NAMALWA (cell line): ENCODE data around the gene TMTC2.

ENCODE experiments used
- DNase-seq: peaks from one replicate; pipeline ENCODE4 v3.0.0-alpha.2; 2015; ENCODE audit warnings: low spot score

Gene TMTC2

DNA sequence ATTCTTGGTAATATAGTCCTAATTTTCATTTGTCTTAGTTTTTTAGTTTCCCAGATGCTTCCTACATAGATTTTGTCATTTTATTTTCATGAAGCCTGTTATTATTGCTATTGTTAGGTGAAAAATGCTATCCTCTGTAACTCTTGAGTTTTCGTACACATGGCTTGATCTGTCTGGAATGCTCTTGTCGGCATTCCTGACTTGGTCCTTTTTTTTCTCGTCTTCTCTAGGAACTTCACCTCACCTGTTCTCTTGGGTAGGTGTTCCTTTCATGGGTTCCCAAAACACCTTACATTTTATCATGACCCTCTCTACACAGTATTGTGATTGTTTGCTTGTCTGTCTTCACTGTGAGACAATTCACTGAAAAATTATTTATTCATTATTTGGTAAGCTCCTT lies 267.4 kb downstream of the TMTC2 start:
- DNase-seq: no peak

DNA sequence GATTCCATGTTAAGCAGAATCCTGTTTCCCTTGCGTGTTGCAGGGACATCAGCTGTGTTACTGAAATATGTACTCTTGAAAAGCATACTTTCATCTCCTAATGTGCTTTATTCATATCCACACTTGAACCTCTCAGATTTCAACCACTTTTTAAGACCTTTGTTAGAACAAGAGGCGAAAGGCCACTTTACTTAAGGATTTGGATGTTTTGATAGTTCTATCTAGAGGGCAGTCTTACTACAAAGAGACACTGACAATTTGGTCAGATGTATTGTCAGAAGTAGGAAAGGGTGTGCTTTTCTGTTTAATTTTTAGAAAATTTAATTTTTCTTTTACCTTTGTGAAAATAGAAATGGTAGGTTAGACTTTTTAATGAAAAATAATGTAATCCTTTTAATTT lies 267.9 kb downstream of the TMTC2 start:
- no peak for DNase-seq

DNA sequence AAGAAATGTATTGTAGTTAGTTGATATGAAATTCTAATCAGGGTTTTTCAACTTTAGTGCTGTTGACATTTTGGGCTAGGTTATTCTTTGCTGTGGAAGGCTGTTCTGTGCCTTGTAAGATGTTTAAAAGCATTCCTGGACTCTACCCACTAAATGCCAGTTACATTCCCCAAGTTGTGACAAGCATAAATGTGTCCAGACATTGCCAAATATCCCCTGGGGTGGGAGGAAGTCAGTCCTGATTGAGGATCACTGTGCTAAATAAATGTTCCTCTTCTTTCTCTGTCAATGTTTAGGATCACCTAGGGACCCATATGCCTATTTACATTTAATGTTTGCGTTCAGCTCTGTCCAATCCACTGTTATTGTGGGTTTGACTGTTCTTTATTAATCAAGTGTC lies 268.3 kb downstream of the TMTC2 start:
- DNase-seq: no peak

DNA sequence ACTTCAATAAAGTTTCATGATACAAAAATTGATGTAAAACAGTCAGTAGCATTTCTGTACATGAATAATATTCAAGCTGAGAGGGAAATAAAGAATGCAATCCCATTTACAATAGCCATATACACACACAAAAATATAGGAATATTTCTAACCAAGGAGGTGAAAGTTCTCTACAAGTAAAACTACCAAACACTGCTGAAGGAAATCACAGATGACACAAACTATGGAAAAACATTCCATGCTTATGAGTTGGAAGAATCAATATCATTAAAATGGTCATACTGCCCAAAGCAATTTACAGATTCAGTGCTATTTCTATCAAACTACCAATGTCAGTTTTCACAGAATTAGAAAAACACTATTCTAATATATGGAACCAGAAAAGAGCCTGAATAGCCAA lies 272.3 kb downstream of the TMTC2 start:
- DNase-seq: no peak

DNA sequence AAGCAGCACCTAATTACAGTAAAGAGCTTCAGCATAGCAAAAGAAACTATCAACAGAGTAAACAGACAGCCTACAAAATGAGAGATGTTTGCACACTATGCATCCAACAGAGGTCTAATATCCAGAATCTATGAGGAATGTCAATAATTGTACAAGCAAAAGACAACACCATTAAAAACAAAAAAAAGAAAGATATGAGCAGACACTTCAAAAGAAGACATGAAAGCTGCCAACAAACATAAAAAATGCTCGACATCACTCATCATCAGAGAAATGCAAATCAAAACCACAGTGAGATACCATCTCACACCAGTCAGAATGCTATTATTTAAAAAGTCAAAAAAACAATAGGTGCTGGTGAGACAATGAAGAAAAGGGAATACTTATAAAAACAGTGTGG lies 273.1 kb downstream of the TMTC2 start:
- no peak for DNase-seq

DNA sequence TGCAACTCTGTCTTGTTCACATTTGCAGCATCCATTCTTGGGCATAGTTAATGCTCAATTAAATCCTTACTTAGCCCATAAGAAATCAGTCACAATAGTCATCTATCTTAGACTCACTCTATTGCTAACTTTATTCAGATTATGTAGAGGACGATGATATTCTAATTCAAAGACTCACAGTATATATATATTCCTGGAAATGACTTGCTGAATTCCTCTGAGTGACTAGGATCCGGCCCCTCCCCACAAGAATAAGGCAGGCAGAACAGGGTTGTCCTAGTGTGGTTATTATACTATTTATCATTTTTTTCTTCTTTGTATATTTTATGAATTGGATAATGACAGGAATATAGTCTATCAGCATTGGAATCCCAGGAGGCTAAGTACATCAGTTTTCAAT lies 275.1 kb downstream of the TMTC2 start:
- DNase-seq: no peak

DNA sequence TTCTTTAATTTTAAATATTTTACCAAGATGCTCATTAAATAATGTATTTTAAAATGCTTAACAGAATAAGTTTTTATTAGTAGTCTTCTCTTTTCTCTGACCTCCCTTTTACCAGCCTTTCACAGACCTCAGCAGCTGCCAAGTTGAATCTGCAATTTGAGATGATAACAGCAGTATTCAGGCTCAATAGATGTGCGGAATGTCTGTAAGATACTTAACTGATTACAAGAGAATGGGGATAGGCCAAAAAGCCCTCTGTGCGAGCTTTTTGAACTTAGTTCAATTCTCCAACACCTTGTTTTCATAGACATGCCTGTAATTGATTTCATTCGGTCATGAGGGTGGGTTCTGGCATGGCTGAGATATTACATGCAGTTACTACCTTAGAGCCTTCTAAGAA lies 277.2 kb downstream of the TMTC2 start:
- DNase-seq: no peak

DNA sequence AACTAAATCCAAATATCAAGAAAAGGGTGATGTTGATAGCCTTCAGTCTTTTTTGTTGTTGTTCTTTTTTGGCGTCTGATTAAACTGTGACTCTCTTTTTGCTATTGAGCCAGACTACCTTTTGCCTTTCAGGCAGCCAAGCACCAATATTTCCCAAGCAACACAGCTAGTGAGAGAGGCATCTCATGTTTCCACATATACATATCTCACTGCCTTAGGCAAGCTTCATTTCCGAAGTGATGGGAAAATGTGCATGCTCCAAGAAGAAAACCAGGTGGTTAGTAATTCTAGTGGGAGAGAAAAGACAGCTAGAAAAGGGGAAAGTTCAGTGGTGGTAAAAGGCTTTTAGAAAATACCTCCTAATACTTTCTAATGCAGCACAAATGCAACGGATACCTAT lies 277.7 kb downstream of the TMTC2 start:
- no peak for DNase-seq

DNA sequence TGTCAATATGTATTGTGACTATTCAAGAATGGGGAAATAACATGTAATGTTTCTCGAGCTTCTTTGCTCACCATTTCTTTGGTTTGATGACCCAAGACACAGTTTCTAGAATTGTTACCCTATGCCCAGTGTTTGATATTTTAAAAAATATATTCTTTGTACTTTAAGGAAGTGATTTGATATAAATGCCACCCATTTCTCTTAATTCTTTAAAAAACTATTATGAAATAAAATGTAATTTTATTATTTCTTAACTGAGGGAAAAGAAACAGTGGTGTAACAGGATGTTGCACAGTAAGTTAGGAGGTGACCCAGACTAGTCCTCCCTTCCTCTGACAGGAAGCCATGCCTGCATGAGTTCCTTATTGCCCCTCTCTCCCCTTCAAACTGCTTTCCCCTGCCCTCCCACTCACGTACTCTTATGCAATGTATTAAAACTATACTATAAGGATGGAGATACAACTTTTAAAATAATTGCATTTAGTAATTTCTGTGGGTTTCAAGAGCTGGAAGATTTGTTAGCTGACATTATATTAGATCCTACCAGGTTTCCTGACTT lies 279.4 kb downstream of the TMTC2 start:
- DNase-seq: no peak

DNA sequence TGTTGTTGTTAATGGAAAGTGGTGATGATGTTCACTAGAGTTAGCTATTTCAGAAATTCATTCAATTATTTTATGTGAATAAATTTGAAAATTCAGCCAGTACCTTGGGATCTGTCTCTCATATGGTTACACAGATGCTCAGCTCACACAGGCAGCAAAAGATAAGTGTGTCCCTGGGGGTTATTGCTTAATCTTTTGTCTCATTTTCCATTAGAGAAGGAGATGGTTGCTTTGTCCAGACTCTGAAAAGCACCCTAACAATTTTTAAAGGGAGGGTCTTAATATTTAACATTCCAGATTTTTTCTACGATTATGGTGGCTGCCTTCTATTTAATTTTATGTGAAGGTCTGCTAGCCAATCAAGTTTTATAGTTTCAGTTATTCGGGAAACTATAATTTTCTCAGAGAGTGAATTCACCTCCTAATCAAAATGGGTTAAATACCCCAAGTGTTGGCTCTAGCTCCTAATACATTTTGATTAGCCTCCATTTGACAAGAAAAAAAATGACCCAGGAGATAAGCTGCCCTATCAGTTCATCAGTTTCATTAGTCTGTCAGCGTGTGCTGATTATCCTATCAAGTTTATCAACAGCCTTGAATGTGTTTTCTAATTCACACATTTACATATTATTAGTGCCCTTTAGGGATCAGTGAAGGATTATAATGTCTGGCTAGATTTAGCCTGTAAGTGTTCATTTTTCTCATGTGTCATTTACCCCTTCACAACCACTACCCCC lies 282.1 kb downstream of the TMTC2 start:
- DNase-seq: no peak

DNA sequence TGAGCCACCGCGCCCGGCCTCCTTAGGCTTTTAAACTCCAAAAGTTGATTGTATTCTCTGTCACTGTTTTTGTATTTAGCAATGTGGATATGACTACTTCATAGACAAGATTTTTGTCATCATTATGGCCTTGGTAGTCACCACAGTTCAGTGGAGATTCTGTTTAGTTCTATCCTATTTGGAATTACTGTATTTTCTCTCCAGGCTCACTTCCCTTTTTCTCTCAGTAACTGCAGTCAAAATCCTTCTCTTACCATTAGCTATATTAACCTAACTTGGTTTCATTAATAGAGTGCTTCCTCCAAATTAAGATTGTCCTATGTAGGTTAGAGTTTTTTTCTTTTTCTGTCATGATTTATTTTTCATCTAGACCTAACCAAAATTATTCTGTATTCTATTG lies 283.9 kb downstream of the TMTC2 start:
- no peak for DNase-seq

DNA sequence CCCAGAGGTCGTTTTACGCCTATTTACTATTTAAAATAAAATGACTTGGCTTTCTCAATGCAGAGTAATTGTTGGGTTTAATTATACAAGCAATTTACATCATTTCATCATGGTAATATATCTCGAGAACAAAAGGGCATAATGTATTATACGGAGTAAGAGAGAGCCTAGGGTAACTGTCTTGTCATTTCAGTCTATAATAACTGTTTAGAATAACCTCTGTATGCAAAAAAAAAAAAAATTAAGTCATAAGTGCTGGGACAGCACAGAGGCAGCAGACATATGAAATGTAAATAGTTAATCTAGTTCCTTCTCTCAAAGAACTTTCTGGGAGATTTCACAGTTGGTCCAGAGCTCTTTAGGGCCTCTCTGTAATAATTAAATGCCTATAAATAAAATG lies 284.9 kb downstream of the TMTC2 start:
- DNase-seq: no peak

DNA sequence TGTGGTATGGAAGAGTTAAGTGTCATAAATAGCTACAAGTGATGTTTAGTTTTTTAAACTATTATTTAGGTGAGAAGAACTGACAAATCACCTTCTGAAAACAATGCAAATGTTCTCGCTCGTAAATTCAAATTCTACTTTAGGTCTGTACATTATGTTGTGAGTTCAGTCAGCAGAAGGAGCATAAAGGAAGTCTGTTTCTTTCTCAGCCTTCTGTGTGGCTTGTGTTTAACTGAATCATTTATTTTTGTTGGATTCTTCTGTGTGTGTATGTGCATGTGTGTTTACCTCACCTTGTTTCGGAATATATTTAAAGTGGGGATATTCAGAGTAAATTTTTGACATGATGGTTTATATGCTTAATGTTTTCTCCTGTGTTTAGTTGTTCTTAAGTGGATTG lies 285.9 kb downstream of the TMTC2 start:
- DNase-seq: no peak

DNA sequence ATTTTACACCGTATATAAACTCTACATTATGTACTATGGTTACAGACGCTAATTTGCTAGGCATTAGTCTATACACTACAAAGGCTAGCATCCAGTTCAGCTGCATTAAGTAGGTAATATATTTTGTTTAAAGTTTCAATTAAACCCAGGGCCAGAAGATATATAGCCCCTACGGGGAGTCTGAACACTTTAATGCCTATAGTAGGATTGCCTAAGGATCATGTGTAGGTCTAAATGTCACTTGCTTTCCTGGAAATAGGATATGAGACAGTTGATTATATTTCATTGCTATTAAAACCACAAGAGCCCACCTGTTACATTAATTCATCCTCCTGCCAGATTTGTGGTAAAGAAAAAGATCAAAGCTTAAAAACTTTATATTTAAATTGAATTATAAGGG lies 286.9 kb downstream of the TMTC2 start:
- no peak for DNase-seq

DNA sequence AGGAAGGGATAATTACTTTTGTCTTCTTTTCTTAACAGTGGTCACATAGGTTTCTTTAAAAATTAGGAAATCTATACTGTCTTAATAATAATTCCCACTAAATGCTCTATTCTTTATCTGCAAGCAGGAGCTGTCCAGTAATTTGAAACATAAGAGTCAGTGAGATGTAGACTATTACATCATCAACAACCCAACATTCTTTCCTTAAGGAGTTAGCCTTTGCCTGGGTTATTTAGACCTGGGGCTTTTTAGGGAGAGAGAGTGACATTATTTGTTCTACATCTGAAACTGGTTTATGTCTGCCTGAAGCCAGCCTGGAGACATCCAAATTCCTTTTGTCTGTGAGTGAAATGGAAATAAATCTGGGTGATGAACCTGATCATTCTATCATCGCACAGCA lies 294.4 kb downstream of the TMTC2 start:
- DNase-seq: no peak

DNA sequence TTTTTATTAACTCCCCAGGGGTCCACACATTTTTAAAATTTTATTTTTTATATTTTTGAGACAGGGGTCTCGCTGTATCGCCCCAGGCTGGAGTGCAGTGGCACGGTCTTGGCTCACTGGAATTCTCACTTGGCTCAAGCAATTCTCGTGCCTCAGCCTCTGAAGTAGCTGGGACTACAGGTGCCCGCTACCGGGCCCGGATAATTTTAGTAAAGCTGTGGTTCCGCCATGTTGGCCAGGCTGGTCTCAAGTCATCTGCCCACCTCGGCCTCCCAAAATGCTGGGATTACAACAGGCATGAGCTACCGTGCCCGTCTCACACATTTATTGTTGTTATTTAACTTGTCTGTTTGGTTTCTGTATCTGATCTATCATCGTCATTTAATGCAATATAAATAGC lies 307.4 kb downstream of the TMTC2 start:
- DNase-seq: no peak

DNA sequence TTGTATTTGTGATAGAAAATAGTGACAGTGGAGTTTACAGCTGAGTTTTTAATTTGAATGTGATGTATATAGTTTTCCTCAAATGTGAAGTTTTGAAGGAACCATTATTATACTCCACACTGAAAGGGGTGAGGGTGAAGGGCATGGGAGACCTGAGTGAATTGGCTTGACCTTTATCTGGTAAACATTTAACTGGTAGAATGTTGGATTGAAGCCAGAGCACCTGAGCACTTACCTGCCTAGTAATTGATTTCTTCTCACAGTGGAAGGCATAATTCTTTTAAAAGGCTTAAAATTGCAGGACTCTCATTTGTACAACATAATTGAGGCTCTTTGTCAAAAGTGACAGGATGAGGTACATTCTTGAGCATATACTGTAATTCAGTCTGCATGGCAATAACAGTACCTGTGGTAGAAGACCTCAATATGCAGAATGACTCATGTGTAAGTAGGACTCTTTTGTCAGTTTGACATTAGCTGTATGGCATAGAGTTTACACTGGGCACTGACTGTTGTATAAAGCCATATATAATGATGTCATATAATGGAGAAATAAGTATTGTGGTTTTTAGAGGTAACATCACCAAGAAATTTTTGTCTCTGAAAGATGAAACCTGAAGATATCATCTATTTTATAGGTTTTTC lies 309.6 kb downstream of the TMTC2 start:
- DNase-seq: no peak

DNA sequence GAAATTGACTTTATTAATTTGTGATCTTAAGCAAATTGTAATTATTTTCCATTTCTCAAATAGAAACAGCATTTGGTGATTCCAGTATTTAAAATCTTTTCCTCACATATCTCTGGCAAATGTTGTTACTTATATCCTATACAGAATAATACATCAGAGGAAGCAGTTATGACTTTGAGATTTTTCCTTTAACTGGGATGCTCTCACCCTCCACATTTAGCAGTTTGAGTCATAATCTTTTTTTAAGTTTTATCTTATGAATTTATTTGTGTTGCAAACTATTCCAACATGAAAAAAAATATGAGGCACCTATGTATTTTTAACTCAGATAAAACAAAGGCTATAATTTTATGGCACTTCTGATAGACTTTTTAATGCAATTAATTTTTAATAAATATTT lies 311.8 kb downstream of the TMTC2 start:
- DNase-seq: no peak

DNA sequence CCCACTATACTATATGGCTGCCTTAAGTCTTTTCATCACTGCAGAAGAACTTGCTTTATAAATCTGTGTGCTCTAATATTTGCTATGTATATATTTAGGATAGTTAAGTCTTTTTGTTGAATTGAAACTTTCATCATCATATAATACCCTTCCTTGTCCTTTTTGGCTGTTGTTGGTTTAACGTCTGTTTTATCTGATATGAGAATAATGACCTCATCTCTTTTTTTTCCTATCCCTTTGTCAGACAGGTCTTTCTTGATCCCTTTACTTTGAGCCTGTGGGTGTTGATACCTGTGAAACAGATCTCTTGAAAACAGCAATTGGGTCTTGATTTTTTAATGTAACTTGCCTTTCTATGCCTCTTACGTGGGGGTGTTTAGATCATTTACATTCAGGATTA lies 316.3 kb downstream of the TMTC2 start:
- DNase-seq: no peak

DNA sequence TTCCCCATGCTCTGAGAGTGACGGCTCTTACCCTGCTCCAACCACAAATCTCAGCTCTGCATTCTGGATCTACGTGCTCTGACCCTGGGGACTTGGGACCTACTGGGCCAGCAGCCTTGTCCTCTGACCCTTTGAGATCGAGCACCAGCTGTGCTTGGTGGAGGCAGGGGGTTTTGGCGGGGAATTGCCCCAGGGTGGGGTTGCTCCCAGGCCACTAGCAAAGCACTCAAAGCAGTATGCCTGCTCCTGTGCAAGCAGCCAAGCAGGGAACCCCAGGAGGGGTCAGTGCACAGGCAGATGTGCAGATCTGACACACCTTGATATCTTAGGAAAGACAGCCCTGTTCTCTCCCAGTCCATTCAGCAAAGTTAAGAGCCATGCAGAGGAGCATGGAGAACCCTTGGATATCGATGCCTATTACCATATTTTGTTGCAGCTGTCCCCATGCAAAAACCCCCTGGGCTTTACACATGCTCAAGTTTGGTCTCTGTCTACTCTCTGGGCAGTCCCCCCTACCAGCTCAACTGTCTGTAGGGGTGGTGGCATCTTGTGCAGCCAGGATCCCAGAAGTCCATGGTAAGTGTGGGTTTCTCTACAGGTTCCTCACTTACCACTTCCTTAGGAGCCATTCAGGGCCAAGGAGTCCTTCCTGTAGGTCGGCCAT lies 319.0 kb downstream of the TMTC2 start:
- no peak for DNase-seq

DNA sequence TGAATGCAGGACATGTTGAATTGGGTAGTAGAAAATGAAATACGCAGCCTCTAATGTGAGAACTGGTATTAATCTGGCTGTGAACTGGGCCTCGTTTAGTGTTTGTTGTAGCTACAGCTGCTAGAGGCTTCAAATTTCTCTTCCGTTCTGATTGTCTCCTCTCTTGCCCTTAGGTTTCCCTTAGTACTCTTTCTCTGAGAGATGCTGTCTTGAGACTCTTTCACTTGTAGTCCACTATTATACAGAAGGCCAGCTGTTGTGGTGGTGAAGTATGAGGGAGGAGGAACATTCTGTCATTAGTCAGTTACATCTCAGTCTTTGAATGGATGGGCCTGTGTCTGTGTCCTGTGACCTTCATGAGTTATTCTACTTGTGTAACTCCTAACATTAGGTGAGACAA lies 322.0 kb downstream of the TMTC2 start:
- DNase-seq: no peak

DNA sequence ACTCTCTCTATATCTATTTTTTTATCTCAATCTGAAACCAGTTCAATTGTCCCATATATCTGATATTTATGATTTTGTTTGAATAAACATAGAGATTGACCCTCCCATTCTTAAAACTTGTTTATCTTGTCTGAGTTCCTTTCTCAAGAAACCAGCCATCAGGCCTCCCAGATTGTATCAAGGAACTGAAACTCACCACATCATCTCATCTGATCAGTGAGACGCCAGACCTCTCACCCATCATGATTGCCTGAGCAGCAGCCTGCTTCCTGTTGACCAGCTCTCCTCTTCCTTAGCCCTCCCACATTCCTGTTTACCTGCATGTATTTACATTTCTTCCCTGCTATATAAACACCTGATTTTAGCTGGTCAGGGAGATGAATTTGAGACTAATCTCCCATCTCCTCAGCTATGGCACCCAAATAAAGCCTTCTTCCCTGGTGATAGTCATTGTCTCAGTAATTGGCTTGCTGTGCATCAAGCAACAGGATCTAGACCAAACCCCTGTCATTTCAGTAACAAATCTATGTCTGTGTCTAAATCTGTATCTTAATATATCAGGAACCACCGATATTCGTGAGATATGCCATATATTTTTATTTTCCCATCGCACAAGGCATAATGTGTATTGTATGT lies 323.6 kb downstream of the TMTC2 start:
- peak; percentile 11 for DNase-seq
